Esophagus squamous epithelium (tissue), 4 donors: Measurements from ENCODE around the gene ANKRD31.

ENCODE experiments used
- POLR2A ChIP-seq, 4 donors: fragments of 450-650 bp; IDR thresholded peaks; one replicate each; pipeline ENCODE4 v1.6.1; 2017; ENCODE audit warnings: antibody characterized with exemption in 4 of 4, mild to moderate bottlenecking in 4 of 4, moderate library complexity in 3 of 4
- TF ChIP-seq, protein P1 (sequence below), 6 experiments: fragments of 450-650 bp in 4 of 6; fragments of 200-600 bp in 2 of 6; sonication (generic) in 2 of 6; IDR thresholded peaks; one replicate each; pipeline ENCODE4 v1.5.1; 2016 to 2019; ENCODE audit warnings: antibody characterized with exemption in 6 of 6, mild to moderate bottlenecking in 4 of 6, moderate library complexity in 4 of 6

DNA sequence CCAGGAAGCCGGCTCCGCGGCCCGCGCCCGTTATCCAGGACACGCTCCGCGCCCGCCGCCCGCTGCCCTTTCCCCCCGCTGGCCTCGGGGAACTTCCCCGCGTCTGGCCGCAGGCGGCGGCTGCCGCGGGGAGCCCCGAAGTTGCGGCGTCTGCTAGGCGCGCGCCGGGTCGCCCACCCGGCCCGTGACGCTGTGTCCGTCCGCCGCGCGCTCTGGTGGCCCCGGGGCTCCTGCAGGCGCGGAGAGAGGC, 183.7 kb downstream of the ANKRD31 start:
- TF ChIP-seq, protein P1, sequence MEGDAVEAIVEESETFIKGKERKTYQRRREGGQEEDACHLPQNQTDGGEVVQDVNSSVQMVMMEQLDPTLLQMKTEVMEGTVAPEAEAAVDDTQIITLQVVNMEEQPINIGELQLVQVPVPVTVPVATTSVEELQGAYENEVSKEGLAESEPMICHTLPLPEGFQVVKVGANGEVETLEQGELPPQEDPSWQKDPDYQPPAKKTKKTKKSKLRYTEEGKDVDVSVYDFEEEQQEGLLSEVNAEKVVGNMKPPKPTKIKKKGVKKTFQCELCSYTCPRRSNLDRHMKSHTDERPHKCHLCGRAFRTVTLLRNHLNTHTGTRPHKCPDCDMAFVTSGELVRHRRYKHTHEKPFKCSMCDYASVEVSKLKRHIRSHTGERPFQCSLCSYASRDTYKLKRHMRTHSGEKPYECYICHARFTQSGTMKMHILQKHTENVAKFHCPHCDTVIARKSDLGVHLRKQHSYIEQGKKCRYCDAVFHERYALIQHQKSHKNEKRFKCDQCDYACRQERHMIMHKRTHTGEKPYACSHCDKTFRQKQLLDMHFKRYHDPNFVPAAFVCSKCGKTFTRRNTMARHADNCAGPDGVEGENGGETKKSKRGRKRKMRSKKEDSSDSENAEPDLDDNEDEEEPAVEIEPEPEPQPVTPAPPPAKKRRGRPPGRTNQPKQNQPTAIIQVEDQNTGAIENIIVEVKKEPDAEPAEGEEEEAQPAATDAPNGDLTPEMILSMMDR (IDR thresholded peaks at IDR 0.05), result peak in 1 of 6 experiments; percentile 3
- no peak for TF ChIP-seq POLR2A (IDR thresholded peaks at IDR 0.05)
